ENCODE results near the gene TMEM95.

The TMEM95 gene

GRCh38 chr17:7355053-7355452, at the start of gene TMEM95:
TMEM95 (plus strand) TSS chr17:7355156; CDS start chr17:7355205, 49 bp downstream.
- ATAC-seq = no peak
- TF ChIP-seq ZFP3 (CRISPR knock-in tag; IDR thresholded peaks at IDR 0.05) (no peak), ESRRG (CRISPR knock-in tag; IDR thresholded peaks at IDR 0.05) (no peak), ZNF565 (CRISPR knock-in tag; conservative IDR thresholded peaks at IDR 0.05; ENCODE audit: low read depth) (no peak), POU6F1 (CRISPR knock-in tag; IDR thresholded peaks at IDR 0.05; ENCODE audit: borderline replicate concordance, low read depth) (no peak), OSR1 (CRISPR knock-in tag; IDR thresholded peaks at IDR 0.05) (no peak), CSRNP3 (CRISPR knock-in tag; IDR thresholded peaks at IDR 0.05) (no peak), SNAI2 (CRISPR knock-in tag; IDR thresholded peaks at IDR 0.05) (no peak), TOX (CRISPR knock-in tag; IDR thresholded peaks at IDR 0.05; ENCODE audit: borderline replicate concordance) (no peak), ARNTL (CRISPR knock-in tag; IDR thresholded peaks at IDR 0.05; ENCODE audit: borderline replicate concordance, low read depth) (no peak), ZFP30 (CRISPR knock-in tag; IDR thresholded peaks at IDR 0.05) (no peak), CSDC2 (CRISPR knock-in tag; IDR thresholded peaks at IDR 0.05) (no peak), BACH2 (CRISPR knock-in tag; IDR thresholded peaks at IDR 0.05; ENCODE audit: borderline replicate concordance) (no peak), ZNF8 (CRISPR knock-in tag; IDR thresholded peaks at IDR 0.05) (no peak), ISL1 (CRISPR knock-in tag; IDR thresholded peaks at IDR 0.05) (no peak)

GRCh38 chr17:7306911-7307685, 47.9 kb upstream of the TMEM95 start, which contains the start of gene EIF5A:
EIF5A (plus strand) TSS chr17:7307628; CDS start chr17:7309636, 2,008 bp downstream.
- TF ChIP-seq RARB (CRISPR knock-in tag; IDR thresholded peaks at IDR 0.05) (no peak), ARNTL (CRISPR knock-in tag; IDR thresholded peaks at IDR 0.05; ENCODE audit: borderline replicate concordance, low read depth) (no peak)
- ATAC-seq = peak; percentile 85

GRCh38 chr17:7307686-7308624, 47.0 kb upstream of the TMEM95 start:
- ATAC-seq = peak; percentile 3; the same call in 1 of the 3 replicates
- TF ChIP-seq ZNF8 (CRISPR knock-in tag; IDR thresholded peaks at IDR 0.05) = no peak
- no peak for TF ChIP-seq GLIS3 (CRISPR knock-in tag; IDR thresholded peaks at IDR 0.05)
- no peak for TF ChIP-seq ZFP3 (CRISPR knock-in tag; IDR thresholded peaks at IDR 0.05)
- no peak for TF ChIP-seq CSRNP3 (CRISPR knock-in tag; IDR thresholded peaks at IDR 0.05)
- no peak for TF ChIP-seq OSR1 (CRISPR knock-in tag; IDR thresholded peaks at IDR 0.05)
- no peak for TF ChIP-seq ZNF565 (CRISPR knock-in tag; conservative IDR thresholded peaks at IDR 0.05; ENCODE audit: low read depth)
- TF ChIP-seq TOX (CRISPR knock-in tag; IDR thresholded peaks at IDR 0.05; ENCODE audit: borderline replicate concordance) = no peak
- no peak for TF ChIP-seq ZFP30 (CRISPR knock-in tag; IDR thresholded peaks at IDR 0.05)
- TF ChIP-seq PPARA (CRISPR knock-in tag; IDR thresholded peaks at IDR 0.05; ENCODE audit: borderline replicate concordance) = no peak
- TF ChIP-seq BACH2 (CRISPR knock-in tag; IDR thresholded peaks at IDR 0.05; ENCODE audit: borderline replicate concordance) = no peak
- TF ChIP-seq ZNF70 (CRISPR knock-in tag; IDR thresholded peaks at IDR 0.05) = no peak

- ATAC-seq = peak; percentile 62
Observed at GRCh38 chr17:7308625-7309433, 46.1 kb upstream of the TMEM95 start.

More at GRCh38 chr17:7308625-7309433, 46.1 kb upstream of the TMEM95 start:
- TF ChIP-seq ZNF70 (CRISPR knock-in tag; IDR thresholded peaks at IDR 0.05) = peak; percentile 25; the same call in 1 of the 2 replicates
- TF ChIP-seq CSRNP3 (CRISPR knock-in tag; IDR thresholded peaks at IDR 0.05) = no peak
